ENCODE data around the gene GSE1. TPM values are rescaled to one million over a fixed set of nuclear protein-coding genes. Genes with fewer than 3 reads are reported as not detected.

Gene GSE1
- total RNA-seq, 4 donors from 2014 or later: 45.1 to 89.3 (median 71.3) TPM

GRCh38 chr16:85568519-85568918, 44.6 kb upstream of the GSE1 start:
- in situ Hi-C loops (cut with MboI; ENCODE audit: low sequenced_read_pairs in 4 of 4): no loop called here
- H3K4me3 ChIP-seq: no peak overlapping the region
- no peaks in the 10 kb centered on the region for H3K27me3 ChIP-seq
- DNase-seq: no peak
- H3K4me1 ChIP-seq: peaks cover 24 to 28% of the 10 kb centered on the region in 2 donors
- H3K9me3 ChIP-seq: no peaks in the 10 kb centered on the region
- H3K36me3 ChIP-seq: no peaks in the 10 kb centered on the region
- intact Hi-C loops (cut with DNase I; ENCODE audit: low total_unique reads): no loop called here
- no peak for TF ChIP-seq CTCF (IDR thresholded peaks at IDR 0.05 in 4 of 5, conservative IDR thresholded peaks at IDR 0.05 in 1 of 5)
- no peak for TF ChIP-seq POLR2A (IDR thresholded peaks at IDR 0.05)
- no peak for ATAC-seq
- no peak overlapping the region for H3K27ac ChIP-seq

- H3K36me3 ChIP-seq: no peaks in the 10 kb centered on the region
- H3K27ac ChIP-seq: no peak overlapping the region
- peaks cover 24 to 28% of the 10 kb centered on the region in 2 donors for H3K4me1 ChIP-seq
- no peak for DNase-seq
- in situ Hi-C loops (cut with MboI; ENCODE audit: low sequenced_read_pairs in 4 of 4): no loop called here
- H3K9me3 ChIP-seq: no peaks in the 10 kb centered on the region
- no peak overlapping the region for H3K4me3 ChIP-seq
- TF ChIP-seq CTCF (IDR thresholded peaks at IDR 0.05 in 4 of 5, conservative IDR thresholded peaks at IDR 0.05 in 1 of 5): no peak
- no peak for TF ChIP-seq POLR2A (IDR thresholded peaks at IDR 0.05)
- intact Hi-C loops (cut with DNase I; ENCODE audit: low total_unique reads): no loop called here
- ATAC-seq: no peak
- no peaks in the 10 kb centered on the region for H3K27me3 ChIP-seq
Observed at GRCh38 chr16:85569039-85569614, 44.0 kb upstream of the GSE1 start.

- in situ Hi-C loops (cut with MboI; ENCODE audit: low sequenced_read_pairs in 4 of 4): no loop called here
- ATAC-seq (peak in 1 of 2 donors; percentile 32), DNase-seq (no peak)
- Histone ChIP-seq H3K27ac (peak overlapping the region in 3 of 4 donors; percentile 20 to 55 (median 33)), H3K4me1 (peaks cover 24 to 31% of the 10 kb centered on the region in 2 donors), H3K9me3 (no peaks in the 10 kb centered on the region), H3K4me3 (no peak overlapping the region), H3K36me3 (no peaks in the 10 kb centered on the region), H3K27me3 (no peaks in the 10 kb centered on the region)
- TF ChIP-seq POLR2A (IDR thresholded peaks at IDR 0.05) (no peak), CTCF (IDR thresholded peaks at IDR 0.05 in 4 of 5, conservative IDR thresholded peaks at IDR 0.05 in 1 of 5) (no peak)
- intact Hi-C loops (cut with DNase I; ENCODE audit: low total_unique reads): no loop called here
Observed at GRCh38 chr16:85569615-85570212, 43.4 kb upstream of the GSE1 start.

DNA sequence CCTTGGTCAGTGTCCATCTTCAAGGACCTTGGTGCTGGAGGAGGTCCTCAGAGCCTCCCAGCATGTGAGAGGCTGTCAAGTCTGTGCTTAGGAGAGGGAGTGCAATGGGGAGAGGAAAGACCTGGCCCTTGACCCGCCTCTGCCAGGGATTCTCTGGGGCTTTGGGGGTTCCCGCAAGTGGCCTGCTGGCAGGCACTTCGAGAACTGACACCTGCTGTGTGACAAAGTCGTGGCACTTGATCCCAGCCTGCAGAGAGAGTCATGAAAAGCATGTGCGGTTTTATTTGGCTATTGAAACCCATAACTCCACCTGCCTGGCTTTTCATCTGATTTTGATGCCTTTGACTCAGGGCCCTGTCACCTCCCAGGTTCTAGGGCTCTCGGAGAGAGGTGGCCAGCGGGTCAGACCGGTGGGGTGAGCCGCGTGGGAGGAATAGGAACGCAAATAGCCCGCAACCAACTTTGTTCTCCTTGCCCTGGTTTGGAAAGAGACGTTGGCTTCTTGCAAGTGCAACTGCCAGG, 42.8 kb upstream of the GSE1 start:
- peak overlapping the region in 3 of 4 donors; percentile 20 to 55 (median 33) for H3K27ac ChIP-seq
- no peak for DNase-seq
- H3K36me3 ChIP-seq: no peaks in the 10 kb centered on the region
- in situ Hi-C loops (cut with MboI; ENCODE audit: low sequenced_read_pairs in 4 of 4) (no loop called here), intact Hi-C loops (cut with DNase I; ENCODE audit: low total_unique reads) (no loop called here)
- H3K4me3 ChIP-seq: no peak overlapping the region
- peaks cover 24 to 35% of the 10 kb centered on the region in 2 donors for H3K4me1 ChIP-seq
- TF ChIP-seq POLR2A (IDR thresholded peaks at IDR 0.05): no peak
- TF ChIP-seq CTCF (IDR thresholded peaks at IDR 0.05 in 4 of 5, conservative IDR thresholded peaks at IDR 0.05 in 1 of 5): no peak
- no peaks in the 10 kb centered on the region for H3K27me3 ChIP-seq
- no peaks in the 10 kb centered on the region for H3K9me3 ChIP-seq
- ATAC-seq: no peak

All from gastrocnemius medialis (tissue), 4 donors.